Activated CD4-positive, alpha-beta T cell treated with anti-CD3 and anti-CD28 coated beads for 48 hours (primary cell): ENCODE measurements around the gene IRS1.
"Not testable (repeated sequence)": the region's sequence is repeated elsewhere in the genome, so short reads cannot be mapped to it uniquely, and the experiment has no call there.

Experiments
- DNase-seq: peaks from one replicate; pipeline ENCODE4 v3.0.0-alpha.2; 2020

The IRS1 gene

GRCh38 chr2:226799211-226799975 lies at the start of gene IRS1:
IRS1 (minus strand) TSS chr2:226799820; CDS start chr2:226798738, 1,082 bp downstream.
- peak; percentile 72 for DNase-seq

- no peak for DNase-seq
These were observed 49.7 kb upstream of the IRS1 start for GRCh38 chr2:226849349-226849748.

- DNase-seq = no peak
These were observed 47.9 kb upstream of the IRS1 start for GRCh38 chr2:226847511-226847910.

- DNase-seq = no peak
These were observed 47.5 kb upstream of the IRS1 start for GRCh38 chr2:226847090-226847489.

- no peak for DNase-seq
These were observed 45.9 kb upstream of the IRS1 start for GRCh38 chr2:226845386-226846116.

- DNase-seq = not testable (repeated sequence)
These were observed 43.4 kb upstream of the IRS1 start for GRCh38 chr2:226843001-226843400.

- DNase-seq = no peak
These were observed 40.3 kb upstream of the IRS1 start for GRCh38 chr2:226839951-226840350.

GRCh38 chr2:226839161-226839560 lies 39.5 kb upstream of the IRS1 start:
- no peak for DNase-seq

- no peak for DNase-seq
These were observed 39.1 kb upstream of the IRS1 start for GRCh38 chr2:226838722-226839121.

- DNase-seq = no peak
These were observed 38.4 kb upstream of the IRS1 start for GRCh38 chr2:226837787-226838603.

- no peak for DNase-seq
These were observed 37.7 kb upstream of the IRS1 start for GRCh38 chr2:226837334-226837733.

- no peak for DNase-seq
These were observed 36.9 kb upstream of the IRS1 start for GRCh38 chr2:226836548-226836885.

GRCh38 chr2:226835796-226836547 lies 36.4 kb upstream of the IRS1 start, which contains the start of gene RHBDD1:
RHBDD1 (plus strand) TSS chr2:226836054; CDS start chr2:226864694, 28,640 bp downstream.
- DNase-seq = peak; percentile 96

GRCh38 chr2:226835420-226835795 lies 35.8 kb upstream of the IRS1 start:
- no peak for DNase-seq

GRCh38 chr2:226834880-226835279 lies 35.3 kb upstream of the IRS1 start:
- DNase-seq = peak; percentile 7

GRCh38 chr2:226832061-226832460 lies 32.4 kb upstream of the IRS1 start:
- no peak for DNase-seq

GRCh38 chr2:226831266-226831665 lies 31.6 kb upstream of the IRS1 start:
- no peak for DNase-seq

GRCh38 chr2:226829721-226830631 lies 30.4 kb upstream of the IRS1 start:
- no peak for DNase-seq

- no peak for DNase-seq
These were observed 28.6 kb upstream of the IRS1 start for GRCh38 chr2:226828191-226828590.

GRCh38 chr2:226825056-226825455 lies 25.4 kb upstream of the IRS1 start:
- no peak for DNase-seq

- DNase-seq = no peak
These were observed 19.3 kb upstream of the IRS1 start for GRCh38 chr2:226818930-226819329.
